HG02623 (cell line): ENCODE data around the gene TMA7.

ENCODE experiments used
- ATAC-seq: cut with Tn5 transposase; IDR thresholded peaks from one replicate; pipeline ENCODE4 v1.9.1; 2021; ENCODE audit warnings: moderate library complexity; ENCODE audit not compliant: unreplicated experiment

Gene TMA7

DNA sequence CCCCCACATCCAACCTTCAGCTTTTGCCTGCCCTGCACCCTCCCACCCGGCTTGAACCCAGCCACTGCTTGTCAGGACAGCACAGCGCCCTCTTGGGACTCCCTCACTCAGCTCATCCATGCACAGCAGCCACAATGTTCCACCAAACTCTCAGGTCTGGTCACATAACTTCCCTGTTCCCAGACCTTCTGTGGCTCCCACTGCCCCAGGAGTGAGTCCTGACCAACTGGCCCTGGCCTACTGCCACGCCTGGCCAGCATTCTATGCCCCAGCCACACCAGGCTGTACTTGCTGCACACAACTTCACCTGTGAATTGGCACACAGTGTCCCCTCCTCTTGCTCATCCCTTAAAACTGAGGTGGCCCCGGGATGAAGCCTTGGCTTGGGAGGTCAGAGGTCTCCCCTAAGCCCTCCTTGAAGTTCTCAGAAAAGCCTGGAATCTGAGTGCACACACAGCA lies 31.2 kb upstream of the TMA7 start:
- ATAC-seq = no peak

DNA sequence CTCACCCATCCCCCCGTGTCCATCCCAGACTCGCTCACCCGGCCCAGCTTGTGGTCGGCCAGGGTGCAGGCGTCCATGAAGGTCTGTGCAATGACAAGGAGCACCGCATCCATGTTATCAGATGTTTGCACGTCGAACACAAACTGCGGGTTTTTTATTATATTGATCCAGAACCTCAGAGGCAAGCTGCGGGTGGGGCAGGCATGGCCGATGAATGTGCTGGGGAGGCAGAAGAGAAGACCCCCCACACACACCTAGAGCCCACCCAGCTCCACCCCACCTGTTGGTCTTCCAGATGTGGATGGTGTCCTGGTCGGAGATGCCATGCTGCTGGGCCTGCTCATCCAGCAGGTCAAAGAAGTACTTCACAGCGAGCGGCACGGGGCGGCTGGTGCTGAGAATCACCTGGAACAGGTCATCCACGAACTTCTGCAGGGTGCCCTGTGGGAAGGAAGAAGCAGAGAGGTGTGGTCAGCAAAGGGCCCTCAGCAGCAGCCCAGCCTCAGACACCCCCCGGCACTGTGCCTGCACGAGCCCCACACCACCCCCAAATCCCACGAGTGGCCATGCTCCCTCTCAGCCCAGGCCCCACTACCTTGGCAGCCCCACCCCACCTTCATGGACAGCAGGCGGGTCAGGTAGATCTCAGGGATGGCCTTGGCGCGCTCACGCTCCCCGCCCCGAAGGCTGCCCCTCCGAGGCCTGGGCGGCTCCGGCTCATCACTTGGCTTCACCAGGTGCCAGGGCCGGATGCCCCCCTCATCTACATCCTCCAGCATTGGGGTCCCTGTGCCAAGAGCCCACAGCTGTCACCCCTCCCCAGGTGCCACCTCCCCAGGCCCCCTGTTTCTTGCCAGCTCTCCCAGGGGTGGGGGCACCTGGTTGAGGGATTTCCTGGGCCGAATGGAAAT lies 30.5 kb upstream of the TMA7 start:
- no peak for ATAC-seq

GRCh38 chr3:48410205-48411040 lies 29.6 kb upstream of the TMA7 start:
- ATAC-seq = no peak

DNA sequence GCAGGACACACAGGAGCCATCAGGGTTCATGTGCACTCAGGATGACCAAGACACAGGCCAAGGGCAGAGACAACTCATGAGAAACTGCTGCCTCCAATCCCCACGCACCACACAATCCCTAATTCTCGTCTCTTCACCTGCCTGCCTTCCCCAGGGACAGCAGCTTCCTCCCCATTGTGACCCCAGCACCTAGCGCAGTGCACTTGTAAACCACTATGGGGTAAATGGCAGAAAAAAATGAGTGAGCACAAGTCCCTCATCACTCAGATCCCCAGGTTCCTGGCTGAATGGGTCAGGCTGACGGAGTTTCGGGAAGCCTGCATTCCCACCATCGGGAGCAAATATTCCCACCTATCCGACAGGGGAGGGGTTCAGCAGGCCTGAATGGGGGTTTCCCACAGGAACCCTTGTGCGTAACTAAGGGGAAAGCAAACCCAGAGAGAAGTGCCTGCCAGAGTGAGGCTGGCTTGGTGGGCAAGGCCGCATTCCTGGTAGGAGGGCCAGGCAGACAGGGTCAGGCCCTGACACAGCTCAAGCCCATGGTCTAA lies 28.9 kb upstream of the TMA7 start:
- no peak for ATAC-seq

GRCh38 chr3:48411606-48412374 lies 28.3 kb upstream of the TMA7 start:
- no peak for ATAC-seq

DNA sequence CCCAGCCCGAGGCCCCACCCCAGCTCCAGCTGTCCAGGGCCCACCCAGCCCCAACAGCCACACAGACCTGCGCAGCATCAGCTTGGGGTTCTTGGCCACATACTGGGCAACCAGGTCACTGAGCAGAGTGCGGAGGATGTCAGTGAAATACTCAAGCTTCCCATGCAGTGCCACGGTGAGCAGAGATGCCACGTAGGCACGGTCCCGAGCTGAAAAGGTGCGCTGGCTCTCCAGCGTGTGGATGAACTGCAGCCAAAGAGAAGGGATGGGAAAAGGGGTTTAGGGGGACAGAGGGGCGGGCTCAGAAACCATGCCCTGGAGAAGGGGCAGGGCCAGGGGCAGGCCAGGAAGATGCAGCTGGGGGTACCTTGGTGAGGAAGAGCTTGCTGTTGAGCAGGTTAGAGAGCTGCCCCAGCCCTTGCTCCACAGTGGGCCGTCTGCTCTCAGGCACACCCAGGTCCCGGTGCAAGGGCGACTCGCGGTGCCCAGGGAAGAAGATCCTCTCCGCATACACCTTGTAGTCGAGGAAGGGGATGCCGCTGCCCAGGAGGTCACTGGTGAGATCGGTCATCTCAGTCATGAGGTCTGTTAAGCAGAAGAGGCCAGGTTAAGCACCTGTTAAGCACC lies 27.6 kb upstream of the TMA7 start:
- no peak for ATAC-seq

- no peak for ATAC-seq
These were observed 27.0 kb upstream of the TMA7 start for GRCh38 chr3:48413086-48413485.

DNA sequence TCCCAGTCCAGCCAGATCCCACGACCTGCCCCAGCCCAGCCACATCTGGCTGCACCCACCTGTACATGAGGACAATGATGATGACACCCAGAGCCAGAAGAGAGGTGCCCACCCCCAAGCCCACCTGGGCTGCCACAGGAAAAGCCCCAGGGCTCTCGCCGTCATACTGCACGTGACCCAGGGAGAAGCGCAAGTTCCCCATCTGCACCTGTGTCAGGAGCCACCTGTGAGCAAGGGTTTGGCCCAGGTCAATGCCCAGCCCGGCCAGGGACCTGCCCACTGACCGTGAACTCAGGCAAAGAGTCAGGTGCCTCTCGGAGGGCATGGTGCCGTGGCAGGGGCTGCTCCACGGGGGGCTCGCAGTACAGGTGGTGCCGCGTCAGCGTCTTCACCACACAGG lies 26.4 kb upstream of the TMA7 start:
- ATAC-seq = no peak

- ATAC-seq = no peak
These were observed 25.4 kb upstream of the TMA7 start for GRCh38 chr3:48414376-48415250.

DNA sequence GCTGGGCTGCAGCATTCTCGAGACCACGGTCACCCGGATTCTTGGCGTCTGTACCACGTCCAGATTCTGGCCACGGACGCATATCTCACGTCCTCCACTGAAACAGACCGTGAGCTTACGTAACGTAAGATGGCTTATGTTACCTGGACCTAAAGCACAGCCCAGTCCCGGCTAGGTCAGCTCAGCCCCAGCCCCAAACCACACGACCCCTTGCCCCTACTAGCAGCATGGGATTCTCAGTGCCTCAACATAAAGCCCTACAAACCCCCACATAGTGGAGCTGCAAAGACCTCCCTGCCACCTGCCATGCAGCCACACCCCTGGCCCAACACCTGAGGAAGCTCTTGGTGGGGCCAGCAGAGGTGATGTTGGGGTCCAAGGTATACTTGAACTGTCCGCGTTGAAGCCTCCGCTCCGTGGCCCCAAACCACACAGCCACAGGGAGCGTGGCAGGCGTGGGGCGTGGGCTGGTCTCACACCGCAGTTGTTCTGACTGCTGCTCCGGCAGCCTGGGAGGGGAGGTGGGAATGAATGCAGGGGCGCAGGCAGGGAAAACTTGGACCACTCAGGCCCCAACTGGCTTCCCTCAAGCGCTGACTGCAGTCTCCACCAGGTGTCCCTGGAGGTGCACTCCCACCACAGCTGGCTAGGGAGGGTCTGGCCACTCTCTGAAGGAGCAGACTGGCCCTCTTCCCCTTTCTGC lies 24.7 kb upstream of the TMA7 start:
- no peak for ATAC-seq

DNA sequence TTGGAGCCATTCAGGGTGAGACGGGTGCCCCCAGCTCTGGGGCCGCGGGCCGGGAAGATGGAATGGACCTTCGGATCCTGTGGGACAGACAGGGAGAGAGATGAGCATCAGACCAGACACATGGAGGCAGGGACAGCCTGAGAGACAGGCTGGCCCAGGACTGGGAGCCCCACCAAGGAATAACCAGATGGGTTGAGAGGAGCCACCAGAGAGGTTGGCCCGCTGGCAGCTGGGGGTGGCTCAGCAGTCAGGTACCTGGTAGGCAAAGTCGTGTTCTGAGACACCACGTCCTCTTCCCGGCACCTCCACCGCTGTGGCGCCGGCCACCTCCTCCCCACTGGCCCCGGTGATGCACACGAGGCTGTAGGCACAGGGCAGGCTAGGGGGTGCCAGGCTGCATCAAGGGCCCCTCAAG lies 24.0 kb upstream of the TMA7 start:
- no peak for ATAC-seq

DNA sequence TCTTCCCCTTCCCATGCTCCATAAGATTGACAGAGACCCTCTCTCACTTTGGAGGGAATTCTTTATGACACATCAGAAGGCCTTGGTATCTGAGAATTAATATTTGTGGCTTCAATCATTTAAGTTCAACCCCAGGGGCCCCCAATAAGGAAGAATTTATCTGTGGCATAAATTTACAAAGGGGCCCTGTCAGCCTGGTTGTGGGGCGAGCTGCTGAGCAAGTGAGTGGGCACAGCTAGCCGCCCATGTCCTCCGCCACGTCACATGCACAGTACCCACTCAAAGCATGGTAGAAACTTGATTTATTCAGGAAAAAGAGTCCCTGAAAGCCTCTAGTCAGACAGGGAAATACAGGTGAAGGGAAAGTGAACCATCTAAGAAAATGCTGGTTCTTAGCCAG lies 23.5 kb upstream of the TMA7 start:
- no peak for ATAC-seq

DNA sequence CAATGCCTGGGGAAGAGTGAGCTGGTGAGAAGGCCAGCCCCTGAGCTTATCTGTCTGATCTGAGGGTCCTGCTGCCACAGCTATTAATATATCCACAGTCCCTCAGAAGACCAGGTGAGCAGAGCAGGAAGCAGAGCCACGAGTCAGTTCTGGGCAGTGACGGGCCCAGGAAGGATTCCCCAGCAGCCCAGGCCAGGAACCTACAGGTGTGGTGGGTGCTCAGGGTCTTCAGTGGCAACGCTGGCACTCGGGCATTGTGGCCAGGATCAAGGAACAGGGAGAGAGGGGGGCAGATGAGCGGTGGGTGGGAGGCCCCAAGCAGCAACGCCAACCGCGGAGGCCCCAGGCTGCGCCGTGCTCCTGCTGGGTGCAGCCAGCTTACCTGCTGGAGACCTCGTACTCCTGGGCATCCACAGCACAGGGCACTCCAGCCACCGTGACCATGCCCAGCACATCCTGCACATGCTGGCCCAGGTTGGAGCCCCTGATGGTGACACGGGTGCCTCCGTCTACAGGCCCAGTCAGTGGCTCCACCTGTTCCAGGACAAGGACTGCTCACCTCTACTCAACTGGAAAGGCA lies 22.4 kb upstream of the TMA7 start:
- no peak for ATAC-seq

DNA sequence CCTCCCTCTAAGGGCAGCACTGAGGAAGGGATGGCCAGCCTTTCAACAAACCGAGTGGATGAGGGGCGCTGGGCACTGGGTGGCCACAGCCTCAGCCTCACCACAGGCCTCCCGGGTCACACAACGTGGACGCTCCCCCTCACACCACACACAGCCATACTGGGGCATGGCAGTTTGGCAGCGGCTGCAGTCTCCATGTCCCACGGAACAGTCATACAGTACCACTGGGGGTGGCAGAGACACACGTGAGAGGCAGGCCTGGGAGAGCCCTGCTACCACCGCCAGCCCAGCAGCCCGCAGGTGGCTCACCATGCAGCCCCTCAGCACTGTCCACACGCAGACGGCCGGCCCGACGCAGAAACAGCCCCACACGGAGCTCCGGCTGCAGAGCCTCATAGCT lies 21.9 kb upstream of the TMA7 start:
- ATAC-seq = no peak

- ATAC-seq = no peak
These were observed 21.4 kb upstream of the TMA7 start for GRCh38 chr3:48418651-48419050.

GRCh38 chr3:48419149-48419548 lies 20.9 kb upstream of the TMA7 start:
- no peak for ATAC-seq

DNA sequence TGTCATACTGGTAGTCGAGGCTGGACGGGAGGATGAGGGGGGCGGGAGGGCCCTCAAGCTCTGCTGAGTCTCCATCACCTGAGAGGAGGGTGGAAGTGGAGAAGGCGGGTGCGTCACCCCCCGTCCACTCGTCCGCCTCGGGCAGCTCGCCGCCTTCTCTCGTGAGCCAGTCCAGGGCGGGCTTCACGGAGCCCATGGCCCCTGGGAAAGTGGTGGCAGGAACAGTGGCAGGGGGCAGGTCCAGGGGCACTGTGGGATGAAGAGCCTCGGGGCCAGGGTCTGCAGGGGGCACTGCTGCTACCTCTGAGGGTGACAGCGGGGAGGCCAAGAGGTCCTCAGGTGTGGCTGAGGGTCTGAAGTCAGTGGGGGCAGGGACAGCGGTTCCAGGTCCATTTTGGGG lies 20.5 kb upstream of the TMA7 start:
- ATAC-seq = no peak

- no peak for ATAC-seq
These were observed 19.5 kb upstream of the TMA7 start for GRCh38 chr3:48420561-48420960.

- no peak for ATAC-seq
These were observed 17.8 kb upstream of the TMA7 start for GRCh38 chr3:48422272-48422671.
